GM12865 (cell line): ENCODE measurements around the gene HSPB7.

Experiments used
- DNase-seq: peaks from one replicate; pipeline ENCODE4 v3.0.0; 2010; ENCODE audit warnings: low read depth
- H3K4me3 ChIP-seq: 2 replicates; pipeline ENCODE4 v1.5.1; 2011; ENCODE audit warnings: mild to moderate bottlenecking, low read depth, low read length, control low read depth
- CTCF ChIP-seq: IDR thresholded peaks from 2 replicates; pipeline ENCODE4 v1.5.1; 2011; ENCODE audit warnings: low read length, control low read depth, low read depth, inconsistent platforms; ENCODE audit not compliant: insufficient read depth; ENCODE audit errors: missing control alignments

The HSPB7 gene

GRCh38 chr1:15965228-15965767 is 52.5 kb downstream of the HSPB7 start:
- no peak for TF ChIP-seq CTCF
- peak overlapping the region; percentile 22 for H3K4me3 ChIP-seq
- peak; percentile 70 for DNase-seq
